Panc1 (cell line): ENCODE results near the gene GPR137. TPM values are rescaled to one million over a fixed set of nuclear protein-coding genes. Genes with fewer than 3 reads are reported as not detected.

ENCODE experiments used
- ATAC-seq: fragments of 200-7000 bp; cut with Tn5 transposase; 2 replicates; pipeline ENCODE4 v1.9.1; 2020; ENCODE audit warnings: mild to moderate bottlenecking, moderate library complexity
- BruUV-seq: library from RNA; stranded (reverse); fragments of 400-500 nt; replicated peaks from 2 replicates; lab custom pipeline; 2021; lab: Mats Ljungman, UMichigan
- CTCF ChIA-PET: fragments of 300-600 bp; sonication (Branson Sonifier 250); formaldehyde crosslinking; loops from one replicate; lab custom pipeline; 2022; ENCODE audit warnings: antibody characterized with exemption; lab: Charles Lee
- POLR2A ChIA-PET: fragments of 300-600 bp; sonication (Branson Sonifier 250); formaldehyde crosslinking; loops from one replicate; lab custom pipeline; 2022; ENCODE audit warnings: antibody characterized with exemption; lab: Charles Lee
- DNase-seq: peaks from one replicate; pipeline ENCODE4 v3.0.0-alpha.2; 2010; ENCODE audit warnings: low read depth, low spot score
- H3K27ac ChIP-seq: 2 replicates; pipeline ENCODE4 v1.5.1; 2011; ENCODE audit warnings: mild to moderate bottlenecking, low read length, inconsistent platforms
- H3K27me3 ChIP-seq: fragments of 200-500 bp; sonication (Bioruptor generic); 2 replicates; pipeline ENCODE4 v1.6.0; 2014; ENCODE audit warnings: low read length, inconsistent platforms; ENCODE audit not compliant: control insufficient read depth, insufficient read depth
- H3K36me3 ChIP-seq: fragments of 200-500 bp; sonication (Bioruptor generic); 2 replicates; pipeline ENCODE4 v1.5.1; 2014; ENCODE audit warnings: inconsistent platforms, mild to moderate bottlenecking, low read length, moderate library complexity; ENCODE audit not compliant: control insufficient read depth, insufficient read depth
- H3K4me1 ChIP-seq: 2 replicates; pipeline ENCODE4 v1.5.1; 2011; ENCODE audit warnings: inconsistent platforms, mild to moderate bottlenecking, low read length, moderate library complexity; ENCODE audit not compliant: control insufficient read depth, insufficient read depth
- H3K4me3 ChIP-seq, 2 experiments: 2 replicates each; pipeline ENCODE4 v1.5.1; 2011 to 2012; ENCODE audit warnings: low read depth in 2 of 2, low read length in 2 of 2, mild to moderate bottlenecking in 2 of 2, inconsistent platforms in 1 of 2, moderate library complexity in 1 of 2
- H3K9me3 ChIP-seq: fragments of 200-500 bp; sonication (Bioruptor generic); 2 replicates; pipeline ENCODE4 v1.5.1; 2014; ENCODE audit warnings: low read depth, mild to moderate bottlenecking, inconsistent platforms, low read length, moderate library complexity; ENCODE audit not compliant: control insufficient read depth, insufficient read depth
- POLR2AphosphoS5 ChIP-seq: IDR thresholded peaks from 2 replicates; pipeline ENCODE4 v1.6.1; 2012; ENCODE audit warnings: mild to moderate bottlenecking, low read depth, low read length, moderate library complexity
- SIN3A ChIP-seq: IDR thresholded peaks from 2 replicates; pipeline ENCODE4 v1.6.1; 2012; ENCODE audit warnings: low read depth, mild to moderate bottlenecking, low read length, moderate library complexity, borderline replicate concordance; ENCODE audit not compliant: insufficient read depth
- TCF7L2 ChIP-seq: IDR thresholded peaks from 2 replicates; pipeline ENCODE4 v1.6.1; 2011; ENCODE audit warnings: mild to moderate bottlenecking, low read depth, low read length, inconsistent platforms
- in situ Hi-C: cut with HindIII; loops from 2 replicates; pipeline ENCODE4 v1.10.0; 2016; ENCODE audit warnings: low sequenced_read_pairs, low pct_unique_long_range_greater_than_20kb
- intact Hi-C: fragments of 100-400 bp; cut with micrococcal nuclease; formaldehyde crosslinking; loops from one replicate; pipeline ENCODE4 v1.10.0; 2022; ENCODE audit not compliant: unreplicated experiment
- total RNA-seq: library from RNA; stranded (reverse); gene quantifications from one replicate; pipeline ENCODE4 v1.2.1, GENCODE V29; 2021; ENCODE audit not compliant: unreplicated experiment
- TF ChIP-seq, protein P1 (sequence below), 2 experiments: IDR thresholded peaks; 2 replicates each; pipeline ENCODE4 v1.6.1; 2011 to 2012; ENCODE audit warnings: low read depth in 2 of 2, control low read depth in 1 of 2, low read length in 1 of 2, mild to moderate bottlenecking in 1 of 2, moderate library complexity in 1 of 2; ENCODE audit not compliant: insufficient read depth in 1 of 2
- TF ChIP-seq, protein P2 (sequence below): fragments of 450-650 bp; IDR thresholded peaks from 2 replicates; pipeline ENCODE4 v1.5.1; 2017; ENCODE audit warnings: mild to moderate bottlenecking

GPR137 gene
- total RNA-seq, 1 experiment from 2014 or later: 183 TPM

DNA sequence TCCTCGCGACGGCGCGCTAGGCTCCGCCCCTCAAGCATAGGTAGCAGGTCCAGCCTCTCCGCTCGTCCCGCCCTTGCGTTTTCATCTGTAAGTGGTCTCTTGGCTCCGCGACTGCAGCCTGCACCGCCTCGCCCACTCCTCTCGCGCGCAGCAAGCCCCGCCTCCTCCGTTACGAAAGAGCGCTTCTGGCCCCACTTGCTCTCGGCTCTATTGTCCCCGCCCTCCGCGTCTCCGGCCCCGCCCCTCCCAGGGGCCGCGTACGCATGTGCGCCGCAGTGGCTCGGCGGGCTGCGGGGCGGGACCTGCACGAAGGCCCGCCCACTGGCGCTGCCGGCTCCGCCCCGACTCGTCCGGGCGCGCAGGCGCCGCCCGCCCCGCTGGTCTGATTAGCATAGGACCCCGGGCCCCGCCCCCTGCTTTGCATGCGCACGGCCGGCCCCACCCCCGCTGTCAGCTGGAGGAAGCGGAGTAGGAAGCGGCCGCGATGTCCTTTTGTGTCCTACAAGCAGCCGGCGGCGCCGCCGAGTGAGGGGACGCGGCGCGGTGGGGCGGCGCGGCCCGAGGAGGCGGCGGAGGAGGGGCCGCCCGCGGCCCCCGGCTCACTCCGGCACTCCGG, 19.5 kb downstream of the GPR137 start, which contains the start of gene ESRRA:
Gene ESRRA (plus strand): TSS at position 450 of the 616 bp plus-strand sequence. CDS start 1,656 bp downstream, outside the sequence.
- H3K27ac ChIP-seq: peak within 1 kb of the TSS; percentile 95
- no TSS peak for BruUV-seq
- intact Hi-C loops (loop anchor here (10.0 kb wide), 1 partner anchor 60 kb away; the partner anchor contains the start of genes FKBP2 and PPP1R14B), in situ Hi-C loops (no loop called here)
- TF ChIP-seq, protein P1, sequence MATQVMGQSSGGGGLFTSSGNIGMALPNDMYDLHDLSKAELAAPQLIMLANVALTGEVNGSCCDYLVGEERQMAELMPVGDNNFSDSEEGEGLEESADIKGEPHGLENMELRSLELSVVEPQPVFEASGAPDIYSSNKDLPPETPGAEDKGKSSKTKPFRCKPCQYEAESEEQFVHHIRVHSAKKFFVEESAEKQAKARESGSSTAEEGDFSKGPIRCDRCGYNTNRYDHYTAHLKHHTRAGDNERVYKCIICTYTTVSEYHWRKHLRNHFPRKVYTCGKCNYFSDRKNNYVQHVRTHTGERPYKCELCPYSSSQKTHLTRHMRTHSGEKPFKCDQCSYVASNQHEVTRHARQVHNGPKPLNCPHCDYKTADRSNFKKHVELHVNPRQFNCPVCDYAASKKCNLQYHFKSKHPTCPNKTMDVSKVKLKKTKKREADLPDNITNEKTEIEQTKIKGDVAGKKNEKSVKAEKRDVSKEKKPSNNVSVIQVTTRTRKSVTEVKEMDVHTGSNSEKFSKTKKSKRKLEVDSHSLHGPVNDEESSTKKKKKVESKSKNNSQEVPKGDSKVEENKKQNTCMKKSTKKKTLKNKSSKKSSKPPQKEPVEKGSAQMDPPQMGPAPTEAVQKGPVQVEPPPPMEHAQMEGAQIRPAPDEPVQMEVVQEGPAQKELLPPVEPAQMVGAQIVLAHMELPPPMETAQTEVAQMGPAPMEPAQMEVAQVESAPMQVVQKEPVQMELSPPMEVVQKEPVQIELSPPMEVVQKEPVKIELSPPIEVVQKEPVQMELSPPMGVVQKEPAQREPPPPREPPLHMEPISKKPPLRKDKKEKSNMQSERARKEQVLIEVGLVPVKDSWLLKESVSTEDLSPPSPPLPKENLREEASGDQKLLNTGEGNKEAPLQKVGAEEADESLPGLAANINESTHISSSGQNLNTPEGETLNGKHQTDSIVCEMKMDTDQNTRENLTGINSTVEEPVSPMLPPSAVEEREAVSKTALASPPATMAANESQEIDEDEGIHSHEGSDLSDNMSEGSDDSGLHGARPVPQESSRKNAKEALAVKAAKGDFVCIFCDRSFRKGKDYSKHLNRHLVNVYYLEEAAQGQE (IDR thresholded peaks at IDR 0.05; ENCODE audit: insufficient read depth in 1 of 2, low read depth in 2 of 2, low read length in 1 of 2): no peak
- TF ChIP-seq SIN3A: peak; percentile 86; the same call in 1 of the 2 replicates
- no peak for TF ChIP-seq TCF7L2
- TF ChIP-seq, protein P2, sequence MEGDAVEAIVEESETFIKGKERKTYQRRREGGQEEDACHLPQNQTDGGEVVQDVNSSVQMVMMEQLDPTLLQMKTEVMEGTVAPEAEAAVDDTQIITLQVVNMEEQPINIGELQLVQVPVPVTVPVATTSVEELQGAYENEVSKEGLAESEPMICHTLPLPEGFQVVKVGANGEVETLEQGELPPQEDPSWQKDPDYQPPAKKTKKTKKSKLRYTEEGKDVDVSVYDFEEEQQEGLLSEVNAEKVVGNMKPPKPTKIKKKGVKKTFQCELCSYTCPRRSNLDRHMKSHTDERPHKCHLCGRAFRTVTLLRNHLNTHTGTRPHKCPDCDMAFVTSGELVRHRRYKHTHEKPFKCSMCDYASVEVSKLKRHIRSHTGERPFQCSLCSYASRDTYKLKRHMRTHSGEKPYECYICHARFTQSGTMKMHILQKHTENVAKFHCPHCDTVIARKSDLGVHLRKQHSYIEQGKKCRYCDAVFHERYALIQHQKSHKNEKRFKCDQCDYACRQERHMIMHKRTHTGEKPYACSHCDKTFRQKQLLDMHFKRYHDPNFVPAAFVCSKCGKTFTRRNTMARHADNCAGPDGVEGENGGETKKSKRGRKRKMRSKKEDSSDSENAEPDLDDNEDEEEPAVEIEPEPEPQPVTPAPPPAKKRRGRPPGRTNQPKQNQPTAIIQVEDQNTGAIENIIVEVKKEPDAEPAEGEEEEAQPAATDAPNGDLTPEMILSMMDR: no peak
- no peak for TF ChIP-seq POLR2AphosphoS5
- peak within 1 kb of the TSS; percentile 72 to 96 for H3K4me3 ChIP-seq
- ChIA-PET CTCF (interaction anchor here (0.5 to 2.3 kb wide), 7 partner anchors 12 to 1415 kb away, joined by 3 to 25 read pairs (median 4); partner anchors contain the start of genes PLCB3, PRDX5 and TRMT112), POLR2A (interaction anchor here (0.6 to 0.7 kb wide), 6 partner anchors 13 to 1473 kb away, joined by 3 to 7 read pairs (median 4); partner anchors contain the start of genes BAD, PRDX5 and STX5)
- no peaks in the 10 kb centered on the region for H3K9me3 ChIP-seq
- H3K27me3 ChIP-seq: no peaks in the 10 kb centered on the region
- no peaks in the 10 kb centered on the region for H3K36me3 ChIP-seq
- ATAC-seq (peak; percentile 83), DNase-seq (peak; percentile 96)
- peaks cover 15% of the 10 kb centered on the region for H3K4me1 ChIP-seq

DNA sequence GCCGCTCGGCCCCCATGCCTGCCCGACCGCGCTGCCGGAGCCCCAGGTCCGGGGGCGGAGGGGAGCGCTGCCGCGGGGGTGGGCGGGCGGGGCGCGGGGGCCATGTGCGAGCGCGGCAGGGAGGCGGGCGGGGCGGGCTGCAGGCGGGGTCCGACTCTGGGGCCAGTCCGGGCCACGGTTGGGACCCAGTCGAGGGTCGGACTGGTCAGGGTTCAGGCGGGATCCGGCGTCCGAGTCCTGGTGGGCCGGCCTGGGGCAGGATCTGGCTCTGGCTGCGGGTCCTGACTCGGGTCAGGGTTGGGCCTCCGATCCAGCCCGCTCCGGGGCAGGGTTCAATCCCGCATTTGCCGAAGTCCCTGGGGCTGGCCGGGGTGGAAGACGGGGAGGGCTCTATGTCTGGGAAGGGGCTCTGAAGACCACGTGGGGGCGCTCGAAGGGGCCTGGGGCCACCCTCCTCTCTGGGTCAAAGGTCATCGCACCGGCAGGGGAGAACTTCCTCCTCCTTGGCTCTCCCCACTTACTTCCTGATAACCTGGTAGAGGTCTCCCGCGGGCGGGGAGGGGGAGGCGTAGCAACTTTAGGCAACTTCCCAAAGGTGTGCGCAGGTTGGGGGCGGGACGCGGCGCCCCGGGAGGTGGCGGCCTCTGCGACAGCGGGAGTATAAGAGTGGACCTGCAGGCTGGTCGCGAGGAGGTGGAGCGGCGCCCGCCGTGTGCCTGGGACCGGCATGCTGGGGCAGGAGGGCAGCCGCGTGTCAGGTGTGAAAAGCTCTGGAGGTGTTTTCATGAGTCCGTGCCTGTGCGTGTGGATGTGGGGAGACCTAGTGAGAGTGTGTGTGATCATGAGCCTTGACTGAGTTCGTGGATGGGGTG, 20.3 kb downstream of the GPR137 start:
- intact Hi-C loops (loop anchor here (10.0 kb wide), 1 partner anchor 61 kb away; the partner anchor contains the start of genes FKBP2 and PPP1R14B), in situ Hi-C loops (no loop called here)
- no peaks in the 10 kb centered on the region for H3K36me3 ChIP-seq
- no peaks in the 10 kb centered on the region for H3K27me3 ChIP-seq
- POLR2A ChIA-PET: interaction anchor here (0.6 to 1.1 kb wide), 5 partner anchors 11 to 1474 kb away, joined by 3 to 8 read pairs (median 4); partner anchors contain the start of genes BAD, PRDX5, STX5 and TRMT112
- peak overlapping the region; percentile 77 for H3K27ac ChIP-seq
- TF ChIP-seq, protein P2: peak; percentile 86
- TF ChIP-seq SIN3A: 0 out of 2 replicates have a peak, but pooled peaks have one; percentile 69
- peak; percentile 39; the same call in 1 of the 2 replicates for TF ChIP-seq POLR2AphosphoS5
- TF ChIP-seq, protein P1 (IDR thresholded peaks at IDR 0.05; ENCODE audit: insufficient read depth in 1 of 2, low read depth in 2 of 2, low read length in 1 of 2): no peak
- no peak for TF ChIP-seq TCF7L2
- H3K4me1 ChIP-seq: peaks cover 13% of the 10 kb centered on the region
- H3K4me3 ChIP-seq: peak overlapping the region; percentile 72 to 80
- H3K9me3 ChIP-seq: no peaks in the 10 kb centered on the region
- ATAC-seq (peak; percentile 39), DNase-seq (no peak)
- CTCF ChIA-PET: interaction anchor here (0.5 to 2.3 kb wide), 2 partner anchors 49 to 616 kb away, joined by 3 to 25 read pairs; no protein-coding TSS in a partner anchor
- TSS peak; percentile 77 for BruUV-seq
